ENCODE data around the gene PTPN3. TPM values are rescaled to one million over a fixed set of nuclear protein-coding genes. Genes with fewer than 3 reads are reported as not detected.

Gene PTPN3
- total and polyA plus RNA-seq, 2 donors from 2014 or later = 33.7 to 40.6 TPM

DNA sequence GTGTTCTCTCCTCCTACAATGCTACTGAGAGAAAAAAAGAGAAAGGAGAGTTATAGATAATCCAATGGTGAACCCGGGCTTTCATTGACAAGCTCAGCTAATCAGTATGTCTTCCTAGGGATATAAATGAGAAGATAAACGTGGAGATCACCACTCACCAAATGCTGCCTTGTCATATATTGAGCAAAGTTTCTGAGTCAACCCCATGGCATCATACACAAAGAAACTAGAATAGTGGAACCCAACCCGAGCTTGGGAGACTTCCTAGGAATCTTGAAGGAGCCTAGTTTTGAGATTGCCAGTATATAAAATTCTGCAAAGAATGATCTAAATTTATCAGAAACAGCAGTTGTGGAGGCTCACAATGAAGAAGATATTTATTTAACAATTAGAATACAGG, 47.8 kb downstream of the PTPN3 start:
- Histone ChIP-seq H3K9ac (ENCODE audit: low read length in 3 of 3) (no peak overlapping the region), H3K36me3 (ENCODE audit: control insufficient read depth in 2 of 3, insufficient read depth in 3 of 3, low read length in 3 of 3) (peaks cover 0 to 14% (median 11%) of the 10 kb centered on the region in 3 donors), H3K9me3 (ENCODE audit: control insufficient read depth in 2 of 3, insufficient read depth in 1 of 3, low read length in 3 of 3) (no peaks in the 10 kb centered on the region), H3K27ac (ENCODE audit: low read depth in 2 of 2, low read length in 2 of 2) (no peak overlapping the region), H3K27me3 (ENCODE audit: control insufficient read depth, insufficient read depth, low read length) (no peaks in the 10 kb centered on the region), H3K4me3 (ENCODE audit: low read length in 3 of 3) (no peak overlapping the region), H3K4me1 (ENCODE audit: control insufficient read depth in 2 of 3, insufficient read depth in 2 of 3, low read depth in 1 of 3, low read length in 3 of 3) (peaks cover 0 to 2% (median 0%) of the 10 kb centered on the region in 3 donors)
- intact Hi-C loops (cut with DNase I) = no loop called here
- no peak for FAIRE-seq
- no peak for DNase-seq
- no peak for TF ChIP-seq CTCF (IDR thresholded peaks at IDR 0.05; ENCODE audit: borderline replicate concordance, extremely low read depth, insufficient read depth)

DNA sequence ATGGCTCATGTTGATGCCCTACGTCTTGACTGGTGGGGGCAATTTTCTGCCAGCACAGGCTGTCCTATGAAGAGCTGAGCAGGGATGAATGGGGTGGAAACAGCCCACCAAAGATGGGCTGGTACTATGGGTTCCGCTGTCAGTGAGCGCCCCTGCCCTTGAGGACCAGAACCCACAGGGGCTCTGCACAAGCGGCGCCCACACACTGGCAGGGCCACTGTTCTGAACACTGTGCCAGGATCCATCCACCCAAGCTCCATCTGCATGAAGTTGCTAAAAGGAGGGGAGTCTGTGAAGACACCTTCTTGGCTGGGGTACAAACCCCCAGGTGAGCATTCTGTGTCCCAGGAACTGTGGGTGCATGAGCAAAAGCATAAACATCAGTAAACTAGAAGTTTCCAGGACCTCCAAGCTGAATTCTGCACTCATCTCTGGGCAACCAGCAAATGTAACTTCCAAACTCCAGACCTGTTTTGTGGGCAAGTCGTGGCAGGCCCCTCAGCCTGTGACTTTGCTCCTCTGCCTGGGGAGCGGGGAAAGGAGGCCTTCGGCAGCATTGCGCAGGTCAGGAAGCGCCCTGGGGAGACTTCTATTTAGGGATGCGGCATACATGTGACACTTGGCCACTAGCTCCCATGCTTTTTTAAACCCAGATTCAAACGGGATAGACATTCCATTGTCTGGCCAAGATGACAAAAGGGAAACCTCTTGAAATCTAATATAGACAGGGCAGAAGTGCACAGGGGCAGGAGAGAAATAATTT, 48.9 kb downstream of the PTPN3 start:
- intact Hi-C loops (cut with DNase I) = loop anchor here (10.0 kb wide), 1 partner anchor 76 kb away; no protein-coding TSS in a partner anchor
- FAIRE-seq (no peak), DNase-seq (no peak)
- Histone ChIP-seq H3K36me3 (ENCODE audit: control insufficient read depth in 2 of 3, insufficient read depth in 3 of 3, low read length in 3 of 3) (peaks cover 0 to 16% (median 9%) of the 10 kb centered on the region in 3 donors), H3K9ac (ENCODE audit: low read length in 3 of 3) (no peak overlapping the region), H3K4me3 (ENCODE audit: low read length in 3 of 3) (no peak overlapping the region), H3K9me3 (ENCODE audit: control insufficient read depth in 2 of 3, insufficient read depth in 1 of 3, low read length in 3 of 3) (no peaks in the 10 kb centered on the region), H3K4me1 (ENCODE audit: control insufficient read depth in 2 of 3, insufficient read depth in 2 of 3, low read depth in 1 of 3, low read length in 3 of 3) (no peaks in the 10 kb centered on the region), H3K27ac (ENCODE audit: low read depth in 2 of 2, low read length in 2 of 2) (no peak overlapping the region), H3K27me3 (ENCODE audit: control insufficient read depth, insufficient read depth, low read length) (no peaks in the 10 kb centered on the region)
- TF ChIP-seq CTCF (IDR thresholded peaks at IDR 0.05; ENCODE audit: borderline replicate concordance, extremely low read depth, insufficient read depth) = no peak

DNA sequence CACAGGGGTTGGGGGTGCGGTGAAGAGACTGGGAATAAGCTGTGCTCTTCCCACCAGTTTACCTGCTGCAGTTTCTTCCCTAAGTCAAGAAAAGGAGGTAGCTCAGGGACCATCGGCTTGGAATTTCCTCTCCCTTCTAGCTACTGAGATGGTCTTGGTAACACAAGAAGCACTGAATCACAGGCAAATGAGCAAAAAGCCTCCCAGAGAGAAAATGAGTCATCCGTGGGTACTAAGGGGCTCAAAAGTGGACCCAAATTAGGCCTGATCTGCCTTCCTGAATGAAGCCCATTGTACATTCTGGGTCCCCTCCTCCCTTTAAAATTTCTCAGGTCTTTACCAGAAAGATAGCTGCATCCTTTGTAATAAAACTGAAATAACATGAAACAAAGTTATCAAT, 49.9 kb downstream of the PTPN3 start:
- no peak for FAIRE-seq
- H3K27ac ChIP-seq (ENCODE audit: low read depth in 2 of 2, low read length in 2 of 2) = no peak overlapping the region
- no peak for TF ChIP-seq CTCF (IDR thresholded peaks at IDR 0.05; ENCODE audit: borderline replicate concordance, extremely low read depth, insufficient read depth)
- H3K36me3 ChIP-seq (ENCODE audit: control insufficient read depth in 2 of 3, insufficient read depth in 3 of 3, low read length in 3 of 3) = peaks cover 0 to 19% (median 11%) of the 10 kb centered on the region in 3 donors
- intact Hi-C loops (cut with DNase I) = loop anchor here (10.0 kb wide), 1 partner anchor 77 kb away; no protein-coding TSS in a partner anchor
- H3K4me3 ChIP-seq (ENCODE audit: low read length in 3 of 3) = no peak overlapping the region
- DNase-seq = no peak
- H3K9me3 ChIP-seq (ENCODE audit: control insufficient read depth in 2 of 3, insufficient read depth in 1 of 3, low read length in 3 of 3) = no peaks in the 10 kb centered on the region
- H3K27me3 ChIP-seq (ENCODE audit: control insufficient read depth, insufficient read depth, low read length) = no peaks in the 10 kb centered on the region
- H3K4me1 ChIP-seq (ENCODE audit: control insufficient read depth in 2 of 3, insufficient read depth in 2 of 3, low read depth in 1 of 3, low read length in 3 of 3) = no peaks in the 10 kb centered on the region
- no peak overlapping the region for H3K9ac ChIP-seq (ENCODE audit: low read length in 3 of 3)
